Left colon (tissue), 2 donors: Measurements from ENCODE around the gene CLEC4A. TPM values are rescaled to one million over a fixed set of nuclear protein-coding genes. Genes with fewer than 3 reads are reported as not detected.
"Not testable (repeated sequence)": the region's sequence is repeated elsewhere in the genome, so short reads cannot be mapped to it uniquely, and the experiment has no call there.

ENCODE experiments used
- ATAC-seq: fragments of 200-7000 bp; cut with Tn5 transposase; one replicate; pipeline ENCODE4 v1.9.1; 2020; ENCODE audit warnings: mild to moderate bottlenecking, moderate library complexity
- DNase-seq, 2 donors: peaks; one replicate each; pipeline ENCODE4 v3.0.0-alpha.2; 2020
- intact Hi-C, 2 donors: fragments of 100-400 bp; cut with DNase I in 1 of 2; cut with micrococcal nuclease in 1 of 2; formaldehyde crosslinking; loops; one replicate each; pipeline versions ENCODE4 v1.11.2 to v1.14.0; 2022; cut with DNase I, micrococcal nuclease
- total RNA-seq, 2 donors: library from RNA; stranded (reverse); fragmentation: NEBNext Ultra II Directional; extraction: Animal tissue kit (Norgen Biotek cat#: 25700); gene quantifications; one replicate each; pipeline ENCODE4 v1.2.1, GENCODE V29; 2021
- donor health status: DM: no; HTN: no; CAD: no.
- donor health status: DM: yes; HTN: yes; CAD: no.

CLEC4A gene
- total RNA-seq, 2 donors from 2014 or later: 0.70 to 1.3 TPM

GRCh38 chr12:8188088-8188487, 64.7 kb downstream of the CLEC4A start:
- ATAC-seq, intact Hi-C loops, DNase-seq: not testable (repeated sequence)

Other genes with a start within 250 kb of the CLEC4A start
- gene SLC2A3, start 187.4 kb upstream of the CLEC4A start, total RNA-seq: 10 to 100 TPM in 1 of 2 donors, 1 to 10 TPM in 1; 8.9 to 11.8 TPM
- 10 to 100 TPM; 10.7 to 13.3 TPM for gene FOXJ2, start 90.9 kb upstream of the CLEC4A start, total RNA-seq
- gene C3AR1, start 57.3 kb upstream of the CLEC4A start, total RNA-seq: 1 to 10 TPM; 2.1 to 7.4 TPM
- gene NECAP1, start 41.3 kb upstream of the CLEC4A start, total RNA-seq: 10 to 100 TPM; 41.1 to 43.8 TPM
- gene ZNF705A, start 33.4 kb downstream of the CLEC4A start, total RNA-seq: not detected
- under 1 TPM; 0.11 to 0.49 TPM for gene FAM90A1, start 104.0 kb downstream of the CLEC4A start, total RNA-seq